ENCODE measurements around the gene ADAMTSL3.

Gene ADAMTSL3

GRCh38 chr15:83816124-83816883 is 162.4 kb downstream of the ADAMTSL3 start:
- DNase-seq (ENCODE audit: low read depth, low spot score): no peak

- no peak for DNase-seq (ENCODE audit: low read depth, low spot score)
Measured at GRCh38 chr15:83818591-83818990, 164.7 kb downstream of the ADAMTSL3 start.

GRCh38 chr15:83830381-83830780 is 176.5 kb downstream of the ADAMTSL3 start:
- DNase-seq (ENCODE audit: low read depth, low spot score): no peak

- DNase-seq (ENCODE audit: low read depth, low spot score): no peak
Measured at GRCh38 chr15:83833569-83833968, 179.6 kb downstream of the ADAMTSL3 start.

GRCh38 chr15:83835479-83835878 is 181.6 kb downstream of the ADAMTSL3 start:
- DNase-seq (ENCODE audit: low read depth, low spot score): no peak

GRCh38 chr15:83837945-83838571 is 184.1 kb downstream of the ADAMTSL3 start:
- DNase-seq (ENCODE audit: low read depth, low spot score): no peak

GRCh38 chr15:83838763-83839162 is 184.8 kb downstream of the ADAMTSL3 start:
- no peak for DNase-seq (ENCODE audit: low read depth, low spot score)

GRCh38 chr15:83842281-83842680 is 188.4 kb downstream of the ADAMTSL3 start:
- no peak for DNase-seq (ENCODE audit: low read depth, low spot score)

- no peak for DNase-seq (ENCODE audit: low read depth, low spot score)
Measured at GRCh38 chr15:83843471-83843871, 189.5 kb downstream of the ADAMTSL3 start.

- no peak for DNase-seq (ENCODE audit: low read depth, low spot score)
Measured at GRCh38 chr15:83844742-83845141, 190.8 kb downstream of the ADAMTSL3 start.

GRCh38 chr15:83845230-83845629 is 191.3 kb downstream of the ADAMTSL3 start:
- DNase-seq (ENCODE audit: low read depth, low spot score): no peak

- DNase-seq (ENCODE audit: low read depth, low spot score): no peak
Measured at GRCh38 chr15:83846847-83847246, 192.9 kb downstream of the ADAMTSL3 start.

- peak; percentile 32 for DNase-seq (ENCODE audit: low read depth, low spot score)
Measured at GRCh38 chr15:83848315-83849050, 194.6 kb downstream of the ADAMTSL3 start.

GRCh38 chr15:83850015-83850414 is 196.1 kb downstream of the ADAMTSL3 start:
- no peak for DNase-seq (ENCODE audit: low read depth, low spot score)

GRCh38 chr15:83850501-83851245 is 196.8 kb downstream of the ADAMTSL3 start:
- DNase-seq (ENCODE audit: low read depth, low spot score): no peak

- DNase-seq (ENCODE audit: low read depth, low spot score): no peak
Measured at GRCh38 chr15:83853232-83853631, 199.3 kb downstream of the ADAMTSL3 start.

GRCh38 chr15:83854321-83854720 is 200.4 kb downstream of the ADAMTSL3 start:
- no peak for DNase-seq (ENCODE audit: low read depth, low spot score)

GRCh38 chr15:83854950-83855707 is 201.2 kb downstream of the ADAMTSL3 start:
- no peak for DNase-seq (ENCODE audit: low read depth, low spot score)

GRCh38 chr15:83855956-83856355 is 202.0 kb downstream of the ADAMTSL3 start:
- no peak for DNase-seq (ENCODE audit: low read depth, low spot score)

- no peak for DNase-seq (ENCODE audit: low read depth, low spot score)
Measured at GRCh38 chr15:83858820-83859505, 205.0 kb downstream of the ADAMTSL3 start.

- DNase-seq (ENCODE audit: low read depth, low spot score): no peak
Measured at GRCh38 chr15:83866692-83867091, 212.8 kb downstream of the ADAMTSL3 start.
